HepG2 (cell line): ENCODE results near the gene MYO5B. TPM values are rescaled to one million over a fixed set of nuclear protein-coding genes. Genes with fewer than 3 reads are reported as not detected.

Source experiments
- ATAC-seq: fragments of 200-7000 bp; cut with Tn5 transposase; 3 replicates; pipeline ENCODE4 v1.9.1; 2020; ENCODE audit warnings: mild to moderate bottlenecking, moderate library complexity
- BruUV-seq: library from RNA; stranded (reverse); fragments of 400-500 nt; replicated peaks from 2 replicates; lab custom pipeline; 2021; lab: Mats Ljungman, UMichigan
- CTCF ChIA-PET: fragments of 300-600 bp; formaldehyde crosslinking; extraction: SDS; loops from one replicate; lab custom pipeline; 2021; ENCODE audit warnings: low total read pairs, inconsistent platforms, low intra/inter-chr PET ratio; lab: Yijun Ruan, JAX
- POLR2A ChIA-PET: fragments of 350-600 bp; sonication (Branson Sonifier 250); formaldehyde crosslinking; loops from one replicate; lab custom pipeline; 2020; ENCODE audit warnings: antibody characterized with exemption, inconsistent platforms; lab: Yijun Ruan, JAX
- DNase-seq: peaks from one replicate; pipeline ENCODE4 v3.0.0-alpha.2; 2015; ENCODE audit warnings: low spot score
- FAIRE-seq: peaks from 3 replicates; lab custom pipeline; 2011; peaks lifted over from hg19 to GRCh38; lab: Jason Lieb, UNC
- H2AFZ ChIP-seq: one replicate; pipeline ENCODE4 v1.6.1; 2011; ENCODE audit warnings: low read length, inconsistent platforms
- H3K27ac ChIP-seq: fragments of 300-600 bp; 3 replicates; pipeline ENCODE4 v1.8.0; 2011; ENCODE audit warnings: mixed run types, mild to moderate bottlenecking, mixed read lengths, low read length, inconsistent platforms; ENCODE audit not compliant: insufficient read depth; ENCODE audit errors: extremely low read length
- H3K27me3 ChIP-seq, 2 experiments: fragments of 200-600 bp in 1 of 2; 2 replicates in 1 of 2; 3 replicates in 1 of 2; pipeline versions ENCODE4 v1.6.0 to v1.8.0; 2011; ENCODE audit warnings: low read length in 2 of 2, mild to moderate bottlenecking in 2 of 2, moderate library complexity in 2 of 2, inconsistent platforms in 1 of 2; ENCODE audit not compliant: insufficient read depth in 2 of 2, control insufficient read depth in 1 of 2
- H3K36me3 ChIP-seq, 2 experiments: fragments of 200-600 bp in 1 of 2; replicated peaks in 1 of 2; 2 replicates in 1 of 2; 3 replicates in 1 of 2; pipeline versions ENCODE4 v1.5.1 to v1.8.0; 2011; ENCODE audit warnings: low read length in 2 of 2, inconsistent platforms in 1 of 2; ENCODE audit not compliant: insufficient read depth in 2 of 2, control insufficient read depth in 1 of 2
- H3K4me1 ChIP-seq: 2 replicates; pipeline ENCODE4 v1.5.1; 2012; ENCODE audit warnings: low read length, inconsistent platforms; ENCODE audit not compliant: insufficient read depth
- H3K4me2 ChIP-seq: 2 replicates; pipeline ENCODE4 v1.6.0; 2011; ENCODE audit warnings: low read depth, low read length, inconsistent platforms
- H3K4me3 ChIP-seq, 3 experiments: fragments of 200-600 bp in 1 of 3; sonication (generic), shearing (Covaris generic) in 1 of 3; replicated peaks in 1 of 3; 2 replicates each; pipeline ENCODE4 v1.5.1; 2011 to 2016; ENCODE audit warnings: low read length in 3 of 3, inconsistent platforms in 2 of 3, low read depth in 2 of 3, mild to moderate bottlenecking in 2 of 3, control low read depth in 1 of 3, mixed read lengths in 1 of 3; ENCODE audit not compliant: insufficient read depth in 1 of 3
- H3K79me2 ChIP-seq: one replicate; pipeline ENCODE4 v1.6.1; 2011; ENCODE audit warnings: low read length, inconsistent platforms; ENCODE audit not compliant: insufficient read depth
- H3K9ac ChIP-seq: 2 replicates; pipeline ENCODE4 v1.6.0; 2011; ENCODE audit warnings: mild to moderate bottlenecking, low read depth, low read length, inconsistent platforms; ENCODE audit not compliant: insufficient read depth
- H3K9me3 ChIP-seq: 2 replicates; pipeline ENCODE4 v1.5.1; 2012; ENCODE audit warnings: mild to moderate bottlenecking, low read length
- H4K20me1 ChIP-seq: 2 replicates; pipeline ENCODE4 v1.6.0; 2011; ENCODE audit warnings: inconsistent platforms, mild to moderate bottlenecking, low read length, moderate library complexity; ENCODE audit not compliant: insufficient read depth
- DR1 ChIP-seq: sonication (generic); formaldehyde crosslinking; IDR thresholded peaks from 2 replicates; pipeline ENCODE4 v1.8.0; 2021; ENCODE audit warnings: mild to moderate bottlenecking, missing genetic modification reagents, inconsistent platforms
- EZH2 ChIP-seq: conservative IDR thresholded peaks from 2 replicates; pipeline ENCODE4 v1.6.1; 2012; ENCODE audit warnings: mild to moderate bottlenecking, low read depth, low read length, moderate library complexity
- GRHL1 ChIP-seq: sonication (generic); formaldehyde crosslinking; conservative IDR thresholded peaks from 2 replicates; pipeline ENCODE4 v1.8.0; 2022; ENCODE audit warnings: missing genetic modification reagents
- KLF16 ChIP-seq, 2 experiments: sonication (generic) in 1 of 2; formaldehyde crosslinking in 1 of 2; IDR thresholded peaks; 2 replicates each; pipeline versions ENCODE4 v1.6.1 to v1.8.0; 2016 to 2023; ENCODE audit warnings: missing genetic modification reagents in 2 of 2, missing compliant biosample characterization in 1 of 2
- NBN ChIP-seq: fragments of 450-650 bp; conservative IDR thresholded peaks from 2 replicates; pipeline ENCODE4 v1.6.1; 2017
- NFIB ChIP-seq: sonication (generic); formaldehyde crosslinking; IDR thresholded peaks from 2 replicates; pipeline ENCODE4 v1.9.0; 2021; ENCODE audit warnings: missing genetic modification reagents, mild to moderate bottlenecking, borderline replicate concordance
- SOX13 ChIP-seq, 3 experiments: fragments of 450-650 bp in 1 of 3; sonication (generic) in 1 of 3; formaldehyde crosslinking in 1 of 3; IDR thresholded peaks in 2 of 3; conservative IDR thresholded peaks in 1 of 3; 2 replicates each; pipeline versions ENCODE4 v1.5.0 to v1.6.1; 2016 to 2020; ENCODE audit warnings: antibody characterized with exemption in 1 of 3, mild to moderate bottlenecking in 1 of 3, missing compliant biosample characterization in 1 of 3, missing genetic modification reagents in 1 of 3, moderate library complexity in 1 of 3
- SP1 ChIP-seq, 2 experiments: fragments of 450-650 bp in 1 of 2; sonication (generic) in 1 of 2; formaldehyde crosslinking in 1 of 2; IDR thresholded peaks; 2 replicates each; pipeline versions ENCODE4 v1.4.0 to v1.6.1; 2016 to 2020; ENCODE audit warnings: missing genetic modification reagents in 1 of 2
- SUZ12 ChIP-seq: fragments of 150-350 bp; IDR thresholded peaks from 2 replicates; pipeline ENCODE4 v1.6.1; 2014; ENCODE audit warnings: low read depth, low read length
- TFDP1 ChIP-seq: IDR thresholded peaks from 2 replicates; pipeline ENCODE4 v1.6.1; 2016; ENCODE audit warnings: missing compliant biosample characterization, missing genetic modification reagents, borderline replicate concordance
- ZNF121 ChIP-seq: sonication (generic); formaldehyde crosslinking; IDR thresholded peaks from 2 replicates; pipeline ENCODE4 v1.5.0; 2020; ENCODE audit warnings: mild to moderate bottlenecking, missing genetic modification reagents
- ZNF503 ChIP-seq: sonication (generic); formaldehyde crosslinking; IDR thresholded peaks from 2 replicates; pipeline ENCODE4 v1.4.0; 2020; ENCODE audit warnings: missing genetic modification reagents
- ZNF614 ChIP-seq: IDR thresholded peaks from 2 replicates; pipeline ENCODE4 v1.6.1; 2018; ENCODE audit warnings: missing biosample characterization, missing genetic modification reagents, inconsistent platforms, borderline replicate concordance
- WGBS: methylation state at CpG from one replicate; pipeline ENCODE4 v1.1.6; 2017; ENCODE audit warnings: low lambda C conversion rate; 5-methylcytosine and 5-hydroxymethylcytosine counted together
- in situ Hi-C: cut with HindIII; loops from 2 replicates; pipeline ENCODE4 v1.10.0; 2017; ENCODE audit warnings: low pct_unique_long_range_greater_than_20kb; ENCODE audit not compliant: extremely low pct_ligation_motif_present
- intact Hi-C: fragments of 100-400 bp; cut with micrococcal nuclease; formaldehyde crosslinking; loops from one replicate; pipeline ENCODE4 v1.10.0; 2022; ENCODE audit not compliant: unreplicated experiment
- polyA plus RNA-seq, 8 experiments: library from polyadenylated mRNA; depleted of rRNA in 3 of 8; stranded (reverse) in 7 of 8; unstranded in 1 of 8; fragments of >200 nt; fragmentation: Illumina TruSeq in 4 of 8; extraction: Trizol in 4 of 8; gene quantifications; 2 replicates each; pipeline versions ENCODE4 v1.2.1 to v1.2.3, GENCODE V29; 2011 to 2016; ENCODE audit warnings: low read depth in 4 of 8, missing spikeins in 1 of 8, mixed read lengths in 1 of 8; ENCODE audit not compliant: insufficient read depth in 1 of 8
- total RNA-seq, 5 experiments: library from RNA; depleted of rRNA; stranded (reverse); fragments of >200 nt; fragmentation: Illumina TruSeq; extraction: Trizol; gene quantifications; 2 replicates each; pipeline ENCODE4 v1.2.3, GENCODE V29; 2016; ENCODE audit warnings: low read depth in 1 of 5

The MYO5B gene
- total and polyA plus RNA-seq, 2 of the 13 experiments (the other 11 are each of a cell fraction or from before 2014, with no cell fraction given): 13.1 to 24.0 TPM

GRCh38 chr18:49988101-49988500 is 206.8 kb downstream of the MYO5B start:
- Histone ChIP-seq H3K79me2 (no peaks in the 10 kb centered on the region), H3K27ac (no peak overlapping the region), H3K4me3 (no peak overlapping the region), H3K9me3 (no peaks in the 10 kb centered on the region), H3K27me3 (no peaks in the 10 kb centered on the region), H4K20me1 (no peaks in the 10 kb centered on the region; the same call in 1 of the 2 replicates), H3K36me3 (peaks cover 2 to 16% of the 10 kb centered on the region in 2 experiments; a peak in 4 of 5 replicates), H3K4me1 (no peaks in the 10 kb centered on the region), H3K9ac (no peak overlapping the region)
- CTCF ChIA-PET: no interaction called here
- in situ Hi-C loops: no loop called here
- no peak for DNase-seq
- POLR2A ChIA-PET: no interaction called here
- intact Hi-C loops: no loop called here
- no peak for TF ChIP-seq SUZ12
- TF ChIP-seq EZH2: no peak
- TF ChIP-seq KLF16 (CRISPR knock-in tag; IDR thresholded peaks at IDR 0.05): no peak
- no peak for TF ChIP-seq NBN
- TF ChIP-seq SP1 (IDR thresholded peaks at IDR 0.05): no peak
- no peak for TF ChIP-seq SP1 (CRISPR knock-in tag; IDR thresholded peaks at IDR 0.05)
- TF ChIP-seq DR1 (CRISPR knock-in tag): no peak
- no peak for TF ChIP-seq SOX13 (IDR thresholded peaks at IDR 0.05)
- TF ChIP-seq SOX13 (CRISPR knock-in tag; conservative IDR thresholded peaks at IDR 0.05 in 1 of 2, IDR thresholded peaks at IDR 0.05 in 1 of 2): no peak
- TF ChIP-seq ZNF121 (CRISPR knock-in tag): no peak
- no peak for TF ChIP-seq GRHL1
- no peak for TF ChIP-seq TFDP1 (CRISPR knock-in tag)
- no peak for TF ChIP-seq ZNF614 (CRISPR knock-in tag)
- TF ChIP-seq ZNF503 (CRISPR knock-in tag): no peak
- TF ChIP-seq NFIB (CRISPR knock-in tag): no peak
- TF ChIP-seq, all 625 proteins: peak for 0
- no peak overlapping the region for H2AFZ ChIP-seq
- no TSS peak for BruUV-seq
- H3K4me2 ChIP-seq: no peak overlapping the region
- no peak for FAIRE-seq
- WGBS: 93% methylated on average over 5 of the region's 5 CpGs
- no peak for ATAC-seq
